Measurements from ENCODE around the gene HERC3. TPM values are rescaled to one million over a fixed set of nuclear protein-coding genes. Genes with fewer than 3 reads are reported as not detected.

HERC3 gene
- total RNA-seq, 4 donors from 2014 or later: 49.6 to 64.3 (median 52.2) TPM

GRCh38 chr4:88757067-88757466 lies 164.8 kb downstream of the HERC3 start:
- TF ChIP-seq POLR2A (IDR thresholded peaks at IDR 0.05): no peak
- TF ChIP-seq CTCF (IDR thresholded peaks at IDR 0.05): no peak
- no peak for DNase-seq (ENCODE audit: low spot score in 2 of 2)
- no peak overlapping the region for H3K4me3 ChIP-seq (ENCODE audit: low read depth, poor library complexity, severe bottlenecking)
- intact Hi-C loops (cut with DNase I; ENCODE audit: low total_unique reads): no loop called here

GRCh38 chr4:88757776-88758175 lies 165.5 kb downstream of the HERC3 start:
- no peak overlapping the region for H3K4me3 ChIP-seq (ENCODE audit: low read depth, poor library complexity, severe bottlenecking)
- WGBS, 2 donors: 76 to 77% methylated on average over 6 of the region's 6 CpGs
- TF ChIP-seq POLR2A (IDR thresholded peaks at IDR 0.05) (no peak), CTCF (IDR thresholded peaks at IDR 0.05) (no peak)
- no peak for DNase-seq (ENCODE audit: low spot score in 2 of 2)
- intact Hi-C loops (cut with DNase I; ENCODE audit: low total_unique reads): no loop called here

Other genes with a start within 250 kb of the HERC3 start
- 1 to 10 TPM in 3 of 4 donors, under 1 TPM in 1; 0.46 to 8.8 (median 4.3) TPM for gene HERC6, start 213.6 kb upstream of the HERC3 start, total RNA-seq
- 1 to 10 TPM in 3 of 4 donors, under 1 TPM in 1; 0.51 to 2.7 (median 1.9) TPM for gene HERC5, start 135.4 kb upstream of the HERC3 start, total RNA-seq
- gene PYURF, start 68.7 kb upstream of the HERC3 start, total RNA-seq: 100 to 1,000 TPM in 1 of 4 donors, 10 to 100 TPM in 3; 83.8 to 110 (median 85.7) TPM
- gene NAP1L5, start 105.3 kb downstream of the HERC3 start, total RNA-seq: 1 to 10 TPM; 1.2 to 2.0 (median 1.7) TPM

Measured in lower leg skin (tissue), 4 donors.